Prostate gland (tissue), 2 donors: Measurements from ENCODE around the gene ROBO4. TPM values are rescaled to one million over a fixed set of nuclear protein-coding genes. Genes with fewer than 3 reads are reported as not detected.

ENCODE experiments used
- total RNA-seq, 2 donors: library from RNA; depleted of rRNA; stranded (reverse); fragments of >200 nt; gene quantifications; one replicate each; pipeline ENCODE4 v1.1.0, GENCODE V29; 2016

Gene ROBO4
- total RNA-seq, 2 donors from 2014 or later, result 8.5 to 22.0 TPM

Other genes starting within 250 kb of the ROBO4 start
- gene SIAE, start 224.1 kb downstream of the ROBO4 start, total RNA-seq, result 10 to 100 TPM; 20.4 to 30.1 TPM
- gene SPA17, start 224.0 kb downstream of the ROBO4 start, total RNA-seq, result 10 to 100 TPM; 14.7 to 20.8 TPM
- 1 to 10 TPM; 1.2 to 1.8 TPM for gene NRGN, start 157.9 kb downstream of the ROBO4 start, total RNA-seq
- 10 to 100 TPM; 28.2 to 38.6 TPM for gene VSIG2, start 145.6 kb downstream of the ROBO4 start, total RNA-seq
- 10 to 100 TPM; 12.1 to 18.6 TPM for gene ESAM, start 135.6 kb downstream of the ROBO4 start, total RNA-seq
- gene MSANTD2, start 97.5 kb downstream of the ROBO4 start, total RNA-seq, result 10 to 100 TPM; 12.3 to 22.9 TPM
- 10 to 100 TPM; 18.0 to 30.6 TPM for gene ROBO3, start 32.4 kb downstream of the ROBO4 start, total RNA-seq
- not detected for gene HEPN1, start 21.4 kb upstream of the ROBO4 start, total RNA-seq
- under 1 TPM in 1 of 2 donors, not detected in 1; 0.27 TPM for gene HEPACAM, start 38.2 kb upstream of the ROBO4 start, total RNA-seq
- gene CCDC15, start 56.3 kb upstream of the ROBO4 start, total RNA-seq, result 1 to 10 TPM; 3.6 to 7.1 TPM
- 10 to 100 TPM; 10.2 to 13.3 TPM for gene SLC37A2, start 165.4 kb upstream of the ROBO4 start, total RNA-seq
- gene TMEM218, start 213.8 kb upstream of the ROBO4 start, total RNA-seq, result 10 to 100 TPM; 17.7 to 33.5 TPM